GM19463 (cell line): ENCODE data around the gene LYPD1.
"Not testable (repeated sequence)": the region's sequence is repeated elsewhere in the genome, so short reads cannot be mapped to it uniquely, and the experiment has no call there.

Experiments
- ATAC-seq: cut with Tn5 transposase; IDR thresholded peaks from one replicate; pipeline ENCODE4 v1.9.1; 2021; ENCODE audit warnings: mild to moderate bottlenecking, moderate library complexity; ENCODE audit not compliant: unreplicated experiment

Gene LYPD1

GRCh38 chr2:132669908-132670495, at the start of gene LYPD1:
TSS of gene LYPD1 (minus strand) at chr2:132670205. CDS start at chr2:132669932, 273 bp downstream.
- no peak for ATAC-seq

- ATAC-seq = no peak
Measured at GRCh38 chr2:132719480-132719879, 49.5 kb upstream of the LYPD1 start.

GRCh38 chr2:132716954-132717353, 46.9 kb upstream of the LYPD1 start:
- no peak for ATAC-seq

- peak; percentile 72 for ATAC-seq
Measured at GRCh38 chr2:132715386-132716351, 45.7 kb upstream of the LYPD1 start.

- no peak for ATAC-seq
Measured at GRCh38 chr2:132703396-132703795, 33.4 kb upstream of the LYPD1 start.

GRCh38 chr2:132701810-132702209, 31.8 kb upstream of the LYPD1 start:
- ATAC-seq = no peak

GRCh38 chr2:132699802-132700201, 29.8 kb upstream of the LYPD1 start:
- ATAC-seq = not testable (repeated sequence)

GRCh38 chr2:132698347-132698746, 28.3 kb upstream of the LYPD1 start:
- peak; percentile 59 for ATAC-seq

- no peak for ATAC-seq
Measured at GRCh38 chr2:132697556-132698205, 27.7 kb upstream of the LYPD1 start.

GRCh38 chr2:132692816-132693215, 22.8 kb upstream of the LYPD1 start:
- ATAC-seq = no peak

- ATAC-seq = no peak
Measured at GRCh38 chr2:132691556-132691955, 21.6 kb upstream of the LYPD1 start.

- no peak for ATAC-seq
Measured at GRCh38 chr2:132690664-132691303, 20.8 kb upstream of the LYPD1 start.

- no peak for ATAC-seq
Measured at GRCh38 chr2:132681766-132682165, 11.8 kb upstream of the LYPD1 start.

- no peak for ATAC-seq
Measured at GRCh38 chr2:132680544-132680943, 10.5 kb upstream of the LYPD1 start.

GRCh38 chr2:132678483-132678882, 8.5 kb upstream of the LYPD1 start:
- ATAC-seq = no peak

- ATAC-seq = no peak
Measured at GRCh38 chr2:132677661-132678060, 7.7 kb upstream of the LYPD1 start.

- ATAC-seq = no peak
Measured at GRCh38 chr2:132676999-132677398, 7.0 kb upstream of the LYPD1 start.

- no peak for ATAC-seq
Measured at GRCh38 chr2:132671151-132671835, 1.3 kb upstream of the LYPD1 start.

GRCh38 chr2:132670496-132671150, 618 bp upstream of the LYPD1 start:
- ATAC-seq = no peak
